HL-60 (cell line): ENCODE results near the gene CCAR1.

Experiments
- DNase-seq, 2 experiments: peaks; one replicate each; pipeline ENCODE4 v3.0.0-alpha.2; 2010 to 2020; ENCODE audit warnings: low read depth in 1 of 2, low spot score in 1 of 2
- H3K27ac ChIP-seq: fragments of 250-450 bp; sonication (Bioruptor Pico); replicated peaks from 2 replicates; pipeline ENCODE4 v1.5.1; 2020; ENCODE audit warnings: mild to moderate bottlenecking, moderate library complexity
- H3K27me3 ChIP-seq: fragments of 250-450 bp; sonication (Bioruptor Pico); 2 replicates; pipeline ENCODE4 v1.5.1; 2021; ENCODE audit warnings: mild to moderate bottlenecking, moderate library complexity; ENCODE audit not compliant: insufficient read depth, poor library complexity, severe bottlenecking
- H3K4me3 ChIP-seq: replicated peaks from 2 replicates; pipeline ENCODE4 v1.5.1; 2011; ENCODE audit warnings: mild to moderate bottlenecking, control low read depth, low read length; ENCODE audit not compliant: insufficient read depth
- GABPA ChIP-seq: IDR thresholded peaks from 2 replicates; pipeline ENCODE4 v1.6.1; 2012; ENCODE audit warnings: low read depth
- POLR2AphosphoS5 ChIP-seq: IDR thresholded peaks from 2 replicates; pipeline ENCODE4 v1.6.1; 2012; ENCODE audit warnings: low read depth
- SPI1 ChIP-seq: IDR thresholded peaks from 2 replicates; pipeline ENCODE4 v1.6.1; 2012; ENCODE audit warnings: low read depth, mild to moderate bottlenecking, borderline replicate concordance
- TF ChIP-seq, protein P1 (sequence below): IDR thresholded peaks from 2 replicates; pipeline ENCODE4 v1.6.1; 2012; ENCODE audit warnings: low read depth; ENCODE audit not compliant: insufficient replicate concordance
- TF ChIP-seq, protein P2 (sequence below): IDR thresholded peaks from one replicate; pipeline ENCODE4 v1.5.1; 2011; ENCODE audit warnings: low read length, control low read depth, inconsistent platforms; ENCODE audit not compliant: insufficient read depth

Gene CCAR1

GRCh38 chr10:68811314-68812009, 90.4 kb downstream of the CCAR1 start:
- Histone ChIP-seq H3K27ac (no peak overlapping the region), H3K4me3 (no peak overlapping the region), H3K27me3 (no peaks in the 10 kb centered on the region)
- no peak for DNase-seq
- TF ChIP-seq GABPA (no peak), POLR2AphosphoS5 (no peak), SPI1 (no peak)
- TF ChIP-seq, protein P1, sequence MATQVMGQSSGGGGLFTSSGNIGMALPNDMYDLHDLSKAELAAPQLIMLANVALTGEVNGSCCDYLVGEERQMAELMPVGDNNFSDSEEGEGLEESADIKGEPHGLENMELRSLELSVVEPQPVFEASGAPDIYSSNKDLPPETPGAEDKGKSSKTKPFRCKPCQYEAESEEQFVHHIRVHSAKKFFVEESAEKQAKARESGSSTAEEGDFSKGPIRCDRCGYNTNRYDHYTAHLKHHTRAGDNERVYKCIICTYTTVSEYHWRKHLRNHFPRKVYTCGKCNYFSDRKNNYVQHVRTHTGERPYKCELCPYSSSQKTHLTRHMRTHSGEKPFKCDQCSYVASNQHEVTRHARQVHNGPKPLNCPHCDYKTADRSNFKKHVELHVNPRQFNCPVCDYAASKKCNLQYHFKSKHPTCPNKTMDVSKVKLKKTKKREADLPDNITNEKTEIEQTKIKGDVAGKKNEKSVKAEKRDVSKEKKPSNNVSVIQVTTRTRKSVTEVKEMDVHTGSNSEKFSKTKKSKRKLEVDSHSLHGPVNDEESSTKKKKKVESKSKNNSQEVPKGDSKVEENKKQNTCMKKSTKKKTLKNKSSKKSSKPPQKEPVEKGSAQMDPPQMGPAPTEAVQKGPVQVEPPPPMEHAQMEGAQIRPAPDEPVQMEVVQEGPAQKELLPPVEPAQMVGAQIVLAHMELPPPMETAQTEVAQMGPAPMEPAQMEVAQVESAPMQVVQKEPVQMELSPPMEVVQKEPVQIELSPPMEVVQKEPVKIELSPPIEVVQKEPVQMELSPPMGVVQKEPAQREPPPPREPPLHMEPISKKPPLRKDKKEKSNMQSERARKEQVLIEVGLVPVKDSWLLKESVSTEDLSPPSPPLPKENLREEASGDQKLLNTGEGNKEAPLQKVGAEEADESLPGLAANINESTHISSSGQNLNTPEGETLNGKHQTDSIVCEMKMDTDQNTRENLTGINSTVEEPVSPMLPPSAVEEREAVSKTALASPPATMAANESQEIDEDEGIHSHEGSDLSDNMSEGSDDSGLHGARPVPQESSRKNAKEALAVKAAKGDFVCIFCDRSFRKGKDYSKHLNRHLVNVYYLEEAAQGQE: no peak

- Histone ChIP-seq H3K27me3 (no peaks in the 10 kb centered on the region), H3K27ac (no peak overlapping the region), H3K4me3 (no peak overlapping the region)
- DNase-seq: no peak
- TF ChIP-seq POLR2AphosphoS5 (no peak), GABPA (no peak), SPI1 (no peak)
- TF ChIP-seq, protein P1: no peak
- TF ChIP-seq, protein P2, sequence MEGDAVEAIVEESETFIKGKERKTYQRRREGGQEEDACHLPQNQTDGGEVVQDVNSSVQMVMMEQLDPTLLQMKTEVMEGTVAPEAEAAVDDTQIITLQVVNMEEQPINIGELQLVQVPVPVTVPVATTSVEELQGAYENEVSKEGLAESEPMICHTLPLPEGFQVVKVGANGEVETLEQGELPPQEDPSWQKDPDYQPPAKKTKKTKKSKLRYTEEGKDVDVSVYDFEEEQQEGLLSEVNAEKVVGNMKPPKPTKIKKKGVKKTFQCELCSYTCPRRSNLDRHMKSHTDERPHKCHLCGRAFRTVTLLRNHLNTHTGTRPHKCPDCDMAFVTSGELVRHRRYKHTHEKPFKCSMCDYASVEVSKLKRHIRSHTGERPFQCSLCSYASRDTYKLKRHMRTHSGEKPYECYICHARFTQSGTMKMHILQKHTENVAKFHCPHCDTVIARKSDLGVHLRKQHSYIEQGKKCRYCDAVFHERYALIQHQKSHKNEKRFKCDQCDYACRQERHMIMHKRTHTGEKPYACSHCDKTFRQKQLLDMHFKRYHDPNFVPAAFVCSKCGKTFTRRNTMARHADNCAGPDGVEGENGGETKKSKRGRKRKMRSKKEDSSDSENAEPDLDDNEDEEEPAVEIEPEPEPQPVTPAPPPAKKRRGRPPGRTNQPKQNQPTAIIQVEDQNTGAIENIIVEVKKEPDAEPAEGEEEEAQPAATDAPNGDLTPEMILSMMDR: no peak
These were observed 91.4 kb downstream of the CCAR1 start for GRCh38 chr10:68812420-68812819.

GRCh38 chr10:68813559-68813958, 92.5 kb downstream of the CCAR1 start:
- H3K4me3 ChIP-seq: no peak overlapping the region
- no peak overlapping the region for H3K27ac ChIP-seq
- TF ChIP-seq, protein P1: no peak
- TF ChIP-seq, protein P2: no peak
- no peak for TF ChIP-seq GABPA
- no peak for TF ChIP-seq SPI1
- no peak for TF ChIP-seq POLR2AphosphoS5
- no peaks in the 10 kb centered on the region for H3K27me3 ChIP-seq
- no peak for DNase-seq
